HG02759 (cell line): ENCODE measurements around the gene POLD2.
"Not testable (repeated sequence)": the region's sequence is repeated elsewhere in the genome, so short reads cannot be mapped to it uniquely, and the experiment has no call there.

Source experiments
- ATAC-seq: cut with Tn5 transposase; IDR thresholded peaks from one replicate; pipeline ENCODE4 v1.9.1; 2021; ENCODE audit warnings: mild to moderate bottlenecking, moderate library complexity; ENCODE audit not compliant: unreplicated experiment

Gene POLD2

GRCh38 chr7:44139311-44140010 lies 16.1 kb upstream of the POLD2 start:
- ATAC-seq: no peak

GRCh38 chr7:44138698-44139097 lies 15.3 kb upstream of the POLD2 start:
- no peak for ATAC-seq

- ATAC-seq: no peak
Measured at GRCh38 chr7:44136731-44137130, 13.4 kb upstream of the POLD2 start.

GRCh38 chr7:44134943-44135628 lies 11.7 kb upstream of the POLD2 start:
- ATAC-seq: no peak

GRCh38 chr7:44133295-44133694 lies 9.9 kb upstream of the POLD2 start:
- ATAC-seq: no peak

GRCh38 chr7:44132039-44132438 lies 8.7 kb upstream of the POLD2 start:
- ATAC-seq: no peak

- no peak for ATAC-seq
Measured at GRCh38 chr7:44131173-44132029, 8.1 kb upstream of the POLD2 start.

GRCh38 chr7:44128721-44129582 lies 5.6 kb upstream of the POLD2 start:
- ATAC-seq: no peak

- ATAC-seq: no peak
Measured at GRCh38 chr7:44127161-44127560, 3.8 kb upstream of the POLD2 start.

- not testable (repeated sequence) for ATAC-seq
Measured at GRCh38 chr7:44126574-44126973, 3.2 kb upstream of the POLD2 start.

- no peak for ATAC-seq
Measured at GRCh38 chr7:44124822-44125202, 1.5 kb upstream of the POLD2 start.

GRCh38 chr7:44122529-44122928 lies 819 bp downstream of the POLD2 start:
- ATAC-seq: no peak

GRCh38 chr7:44121761-44122420 lies 1.5 kb downstream of the POLD2 start:
- ATAC-seq: no peak

- no peak for ATAC-seq
Measured at GRCh38 chr7:44120395-44120794, 3.0 kb downstream of the POLD2 start.

- no peak for ATAC-seq
Measured at GRCh38 chr7:44119829-44120380, 3.4 kb downstream of the POLD2 start.

- no peak for ATAC-seq
Measured at GRCh38 chr7:44117801-44118429, 5.4 kb downstream of the POLD2 start.

GRCh38 chr7:44116789-44117666 lies 6.3 kb downstream of the POLD2 start:
- ATAC-seq: no peak

GRCh38 chr7:44116087-44116788 lies 7.1 kb downstream of the POLD2 start:
- no peak for ATAC-seq
